Left cardiac atrium (tissue), 4 donors: Measurements from ENCODE around the gene YES1. TPM values are rescaled to one million over a fixed set of nuclear protein-coding genes. Genes with fewer than 3 reads are reported as not detected.

ENCODE experiments used
- ATAC-seq, 2 donors: fragments of 200-7000 bp; cut with Tn5 transposase; one replicate each; pipeline ENCODE4 v1.9.1; 2020; ENCODE audit warnings: mild to moderate bottlenecking in 2 of 2, moderate library complexity in 2 of 2
- DNase-seq: peaks from one replicate; pipeline ENCODE4 v3.0.0-alpha.2; 2020
- intact Hi-C, 2 donors: fragments of 100-400 bp; cut with DNase I; formaldehyde crosslinking; loops; one replicate each; pipeline versions ENCODE4 v1.14.1 to v1.15.1; 2022 to 2023
- total RNA-seq, 2 donors: library from RNA; stranded (reverse); fragmentation: NEBNext Ultra II Directional; extraction: Animal tissue kit (Norgen Biotek cat#: 25700); gene quantifications; one replicate each; pipeline ENCODE4 v1.2.1, GENCODE V29; 2021
- donor health status: DM: no; HTN: yes; CAD: no.
- donor health status: DM: no; HTN: yes; CAD: no; lungs with severe emphysema.
- donor health status: DM: yes; HTN: yes; CAD: no.
- donor health status: Dilated cardiomyopathy.

The YES1 gene
- total RNA-seq, 2 donors from 2014 or later: 22.8 to 32.6 TPM

GRCh38 chr18:677145-677544 lies 134.9 kb downstream of the YES1 start:
- intact Hi-C loops: no loop called here
- no peak for ATAC-seq
- no peak for DNase-seq

- DNase-seq (no peak), ATAC-seq (no peak)
- intact Hi-C loops: no loop called here
These were observed 135.3 kb downstream of the YES1 start for GRCh38 chr18:676736-677135.

DNA sequence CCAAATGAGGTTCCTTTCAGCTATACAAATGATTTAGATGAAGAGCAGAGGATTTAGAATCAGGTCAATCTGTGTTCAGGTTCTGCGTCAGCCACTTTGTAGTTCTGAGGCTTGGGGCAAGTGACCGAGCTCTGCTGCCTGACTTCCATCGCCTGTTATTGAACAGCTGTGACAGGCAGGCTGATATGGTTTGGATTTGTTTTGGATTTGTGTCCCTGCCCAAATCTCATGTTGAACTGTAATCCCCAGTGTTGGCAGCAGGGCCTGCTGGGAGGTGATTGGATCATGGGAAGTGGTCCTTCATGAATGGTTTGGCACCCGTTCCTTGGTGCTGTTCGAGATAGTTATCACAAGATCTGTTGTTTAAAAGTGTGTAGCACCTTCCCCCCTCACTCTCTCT lies 136.0 kb downstream of the YES1 start:
- ATAC-seq: no peak
- no peak for DNase-seq
- intact Hi-C loops: no loop called here

GRCh38 chr18:675307-675706 lies 136.7 kb downstream of the YES1 start:
- intact Hi-C loops: no loop called here
- ATAC-seq: no peak

GRCh38 chr18:673769-674168 lies 138.3 kb downstream of the YES1 start:
- intact Hi-C loops: no loop called here
- ATAC-seq (no peak), DNase-seq (no peak)

More at GRCh38 chr18:675307-675706, 136.7 kb downstream of the YES1 start:
- DNase-seq: no peak

DNA sequence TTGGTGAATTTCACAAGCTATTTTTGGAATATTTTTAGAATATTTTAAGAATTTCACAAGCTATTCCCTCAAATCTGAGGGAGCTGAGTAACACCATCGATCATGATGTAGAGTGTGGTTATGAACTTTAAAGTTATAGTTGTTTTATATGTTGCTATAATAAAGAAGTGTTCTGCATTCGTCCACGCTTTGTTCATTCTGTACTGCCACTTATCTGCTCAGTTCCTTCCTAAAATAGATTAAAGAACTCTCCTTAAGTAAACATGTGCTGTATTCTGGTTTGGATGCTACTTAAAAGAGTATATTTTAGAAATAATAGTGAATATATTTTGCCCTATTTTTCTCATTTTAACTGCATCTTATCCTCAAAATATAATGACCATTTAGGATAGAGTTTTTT lies 138.7 kb downstream of the YES1 start:
- intact Hi-C loops: no loop called here
- DNase-seq (no peak), ATAC-seq (no peak)

Other genes with a start within 250 kb of the YES1 start
- gene CETN1, start 231.9 kb downstream of the YES1 start, total RNA-seq: not detected
- gene CLUL1, start 215.3 kb downstream of the YES1 start, total RNA-seq: under 1 TPM in 1 of 2 donors, not detected in 1; 0.50 TPM
- gene TYMS, start 154.6 kb downstream of the YES1 start, total RNA-seq: 1 to 10 TPM; 3.8 to 7.3 TPM
- 10 to 100 TPM; 35.6 to 41.5 TPM for gene ENOSF1, start 99.6 kb downstream of the YES1 start, total RNA-seq
- gene ADCYAP1, start 92.6 kb upstream of the YES1 start, total RNA-seq: under 1 TPM; 0.24 to 0.42 TPM